GM12878 (cell line): Measurements from ENCODE around the gene BAG5. TPM values are rescaled to one million over a fixed set of nuclear protein-coding genes. Genes with fewer than 3 reads are reported as not detected.
"Not testable (repeated sequence)": the region's sequence is repeated elsewhere in the genome, so short reads cannot be mapped to it uniquely, and the experiment has no call there.

Experiments
- ATAC-seq: fragments of 200-7000 bp; cut with Tn5 transposase; 3 replicates; pipeline ENCODE4 v1.9.1; 2020; ENCODE audit warnings: mild to moderate bottlenecking, moderate library complexity
- BruUV-seq: library from RNA; stranded (reverse); fragments of 400-500 nt; replicated peaks from 2 replicates; lab custom pipeline; 2021; lab: Mats Ljungman, UMichigan
- CTCF ChIA-PET: fragments of 300-600 bp; sonication (Branson Sonifier 250); formaldehyde crosslinking; extraction: SDS; loops from one replicate; lab custom pipeline; 2021; ENCODE audit warnings: inconsistent platforms; lab: Yijun Ruan, JAX
- POLR2A ChIA-PET: fragments of 350-600 bp; formaldehyde crosslinking; extraction: SDS; loops from one replicate; lab custom pipeline; 2021; ENCODE audit warnings: inconsistent platforms; lab: Charles Lee
- RAD21 ChIA-PET: fragments of 300-600 bp; sonication (Branson Sonifier 250); formaldehyde crosslinking; loops from one replicate; lab custom pipeline; 2023; ENCODE audit warnings: antibody characterized with exemption; ENCODE audit not compliant: unreplicated experiment; lab: Charles Lee
- SMC1A ChIA-PET: fragments of 300-600 bp; sonication (Branson Sonifier 250); formaldehyde crosslinking; loops from one replicate; lab custom pipeline; 2023; ENCODE audit not compliant: unreplicated experiment, uncharacterized antibody; lab: Charles Lee
- DNase-seq: peaks from one replicate; pipeline ENCODE4 v3.0.0-alpha.2; 2011; ENCODE audit warnings: low read depth, low spot score
- FAIRE-seq: peaks from 3 replicates; lab custom pipeline; 2011; peaks lifted over from hg19 to GRCh38; lab: Jason Lieb, UNC
- H2AFZ ChIP-seq: 2 replicates; pipeline ENCODE4 v1.6.0; 2011; ENCODE audit warnings: low read depth, low read length, control low read depth; ENCODE audit not compliant: control insufficient read depth
- H3K27ac ChIP-seq: 2 replicates; pipeline ENCODE4 v1.5.1; 2011; ENCODE audit warnings: control low read depth; ENCODE audit not compliant: control insufficient read depth, insufficient read depth
- H3K27me3 ChIP-seq, 2 experiments: replicated peaks in 1 of 2; 2 replicates each; pipeline versions ENCODE4 v1.6.0 to v1.6.1; 2011; ENCODE audit warnings: low read length in 1 of 2; ENCODE audit not compliant: control insufficient read depth in 2 of 2, insufficient read depth in 2 of 2
- H3K36me3 ChIP-seq, 2 experiments: 2 replicates each; pipeline ENCODE4 v1.5.1; 2011; ENCODE audit warnings: low read length in 1 of 2; ENCODE audit not compliant: control insufficient read depth in 2 of 2, insufficient read depth in 2 of 2
- H3K4me1 ChIP-seq: 2 replicates; pipeline ENCODE4 v1.6.1; 2011; ENCODE audit warnings: mild to moderate bottlenecking, low read length, moderate library complexity, mixed read lengths; ENCODE audit not compliant: control insufficient read depth, insufficient read depth
- H3K4me2 ChIP-seq: 2 replicates; pipeline ENCODE4 v1.6.0; 2011; ENCODE audit warnings: control low read depth; ENCODE audit not compliant: control insufficient read depth, insufficient read depth
- H3K4me3 ChIP-seq: fragments of 200-600 bp; sonication (generic); 2 replicates; pipeline ENCODE4 v1.5.1; 2016
- H3K79me2 ChIP-seq: 2 replicates; pipeline ENCODE4 v1.6.0; 2011; ENCODE audit warnings: low read length; ENCODE audit not compliant: control insufficient read depth, insufficient read depth
- H3K9ac ChIP-seq: 2 replicates; pipeline ENCODE4 v1.8.0; 2011; ENCODE audit warnings: low read length, control low read depth, mixed read lengths; ENCODE audit not compliant: control insufficient read depth, insufficient read depth
- H3K9me3 ChIP-seq: replicated peaks from 3 replicates; pipeline ENCODE4 v1.5.1; 2011; ENCODE audit warnings: mild to moderate bottlenecking, low read length; ENCODE audit not compliant: control insufficient read depth, insufficient read depth
- H4K20me1 ChIP-seq: 2 replicates; pipeline ENCODE4 v1.6.0; 2011; ENCODE audit not compliant: control insufficient read depth, insufficient read depth
- BMI1 ChIP-seq: fragments of 450-650 bp; IDR thresholded peaks from 2 replicates; pipeline ENCODE4 v1.6.1; 2016; ENCODE audit warnings: mild to moderate bottlenecking, moderate library complexity, borderline replicate concordance
- EGR1 ChIP-seq, 2 experiments: IDR thresholded peaks; 1 replicate in 1 of 2; 2 replicates in 1 of 2; pipeline ENCODE4 v1.6.1; 2011 to 2012; ENCODE audit warnings: low read depth in 2 of 2, low read length in 2 of 2, borderline replicate concordance in 1 of 2, mild to moderate bottlenecking in 1 of 2, moderate library complexity in 1 of 2
- JUND ChIP-seq: IDR thresholded peaks from 2 replicates; pipeline ENCODE4 v1.6.1; 2012; ENCODE audit warnings: low read depth, mild to moderate bottlenecking, low read length, improper control_type of control experiment, moderate library complexity
- POLR2AphosphoS2 ChIP-seq: IDR thresholded peaks from 2 replicates; pipeline ENCODE4 v1.6.1; 2011; ENCODE audit warnings: low read depth, mild to moderate bottlenecking, low read length, improper control_type of control experiment, moderate library complexity
- RAD21 ChIP-seq: IDR thresholded peaks from 2 replicates; pipeline ENCODE4 v1.6.1; 2011; ENCODE audit warnings: mild to moderate bottlenecking, low read depth, low read length, moderate library complexity; ENCODE audit not compliant: insufficient read depth
- SPI1 ChIP-seq: IDR thresholded peaks from 2 replicates; pipeline ENCODE4 v1.6.1; 2011; ENCODE audit warnings: low read depth, mild to moderate bottlenecking, low read length, moderate library complexity, borderline replicate concordance; ENCODE audit not compliant: insufficient read depth
- TCF3 ChIP-seq: IDR thresholded peaks from 2 replicates; pipeline ENCODE4 v1.6.1; 2012; ENCODE audit warnings: low read depth, mild to moderate bottlenecking, low read length, borderline replicate concordance; ENCODE audit not compliant: insufficient read depth
- WGBS: methylation state at CpG from one replicate; pipeline ENCODE4 v1.1.6; 2016; ENCODE audit warnings: low lambda C conversion rate; ENCODE audit not compliant: insufficient replicate concordance, insufficient coverage; ENCODE audit errors: missing lambda C conversion rate; 5-methylcytosine and 5-hydroxymethylcytosine counted together
- in situ Hi-C: fragments of 300-500 bp; cut with MboI; formaldehyde crosslinking; loops from 9 replicates; pipeline ENCODE4 v1.14.3; 2018; ENCODE audit warnings: mixed read lengths
- intact Hi-C: fragments of 100-400 bp; cut with micrococcal nuclease; formaldehyde crosslinking; loops from one replicate; pipeline ENCODE4 v1.14.2; 2022; ENCODE audit not compliant: unreplicated experiment
- polyA plus RNA-seq, 11 experiments: library from polyadenylated mRNA; depleted of rRNA in 4 of 11; unstranded in 6 of 11; stranded (reverse) in 5 of 11; fragments of >200 nt; fragmentation: Nextera tagmentation in 4 of 11; fragmentation: Illumina TruSeq in 1 of 11; extraction: Ambion mirVana in 4 of 11; extraction: Trizol in 1 of 11; gene quantifications; 1 replicate in 1 of 11; 2 replicates in 10 of 11; pipeline versions ENCODE4 v1.2.1 to v1.2.3, GENCODE V29; 2011 to 2016; ENCODE audit warnings: inconsistent platforms in 2 of 11, missing spikeins in 2 of 11, low read depth in 1 of 11
- total RNA-seq, 4 experiments: library from RNA; depleted of rRNA in 3 of 4; stranded (reverse); fragments of >200 nt in 3 of 4; fragmentation: Illumina TruSeq in 1 of 4; extraction: Trizol in 1 of 4; gene quantifications; 2 replicates each; pipeline versions ENCODE4 v1.2.1 to v1.2.3, GENCODE V29; 2013 to 2021
- TF ChIP-seq, protein P1 (sequence below): IDR thresholded peaks from 2 replicates; pipeline ENCODE4 v1.6.1; 2011; ENCODE audit warnings: low read depth, low read length, improper control_type of control experiment, borderline replicate concordance

The BAG5 gene
- total and polyA plus RNA-seq, 10 of the 15 experiments (the other 5 are each of a cell fraction or from before 2014, with no cell fraction given) = 9.9 to 30.5 (median 20.1) TPM

- H3K4me2 ChIP-seq, H3K27me3 ChIP-seq, SMC1A ChIA-PET, ATAC-seq, H3K36me3 ChIP-seq, CTCF ChIA-PET, FAIRE-seq, DNase-seq, in situ Hi-C loops, H3K27ac ChIP-seq, H2AFZ ChIP-seq, H3K9ac ChIP-seq, intact Hi-C loops, POLR2A ChIA-PET, H3K9me3 ChIP-seq, RAD21 ChIA-PET, H4K20me1 ChIP-seq, BruUV-seq, H3K4me3 ChIP-seq: not testable (repeated sequence)
- H3K4me1 ChIP-seq = peaks cover 32% of the 10 kb centered on the region
- 75% methylated on average over 17 of the region's 17 CpGs for WGBS
- H3K79me2 ChIP-seq = peaks cover 21% of the 10 kb centered on the region
These were observed 36.8 kb downstream of the BAG5 start for GRCh38 chr14:103525430-103526246.

DNA sequence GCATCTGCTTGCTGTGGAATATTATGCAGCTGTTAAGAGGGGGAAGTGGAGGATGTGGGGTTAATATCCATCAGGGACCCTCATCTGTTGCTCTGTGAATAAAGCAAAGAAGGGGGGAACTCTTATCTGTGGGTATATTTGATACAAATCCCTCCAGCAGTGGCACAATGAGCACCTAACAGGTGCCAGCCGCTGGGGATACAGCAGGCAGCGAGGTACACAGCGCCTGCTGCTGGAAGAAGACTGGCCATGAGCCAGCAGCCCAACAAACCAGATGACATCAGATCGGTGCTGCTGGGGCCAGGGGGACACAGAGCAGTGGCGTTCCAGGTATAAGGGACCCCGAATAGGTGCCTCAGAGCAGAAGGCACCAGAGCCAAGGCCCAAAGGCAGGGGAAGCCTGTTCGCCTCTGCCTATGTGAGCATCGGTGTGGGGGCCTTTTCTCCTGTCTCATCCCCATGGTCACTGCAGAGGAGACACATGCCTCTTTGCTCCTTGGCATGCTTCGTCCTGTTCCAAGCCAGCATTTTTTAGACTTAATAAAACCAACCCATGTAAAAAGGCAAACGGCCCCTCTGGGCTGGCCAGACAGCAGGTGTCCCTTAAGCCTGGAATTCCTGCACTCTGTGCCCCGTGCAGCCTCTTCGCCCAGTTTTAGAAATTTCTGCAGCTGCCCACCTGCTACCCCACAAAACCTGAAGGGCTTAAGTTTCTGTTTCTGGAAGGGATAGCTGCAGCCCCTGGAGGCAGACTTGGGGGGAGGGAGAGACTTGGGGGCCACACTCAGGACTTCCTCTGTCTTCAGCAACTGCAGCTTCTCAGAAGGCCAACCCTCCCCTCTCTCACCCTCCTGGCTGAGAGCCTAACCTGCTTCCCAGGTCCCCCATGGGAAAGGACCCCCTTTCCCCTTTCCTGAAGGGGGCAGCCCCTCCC, 38.2 kb downstream of the BAG5 start:
- RAD21 ChIA-PET = no interaction called here
- POLR2A ChIA-PET = no interaction called here
- H3K4me1 ChIP-seq = peaks cover 39% of the 10 kb centered on the region
- no TSS peak for BruUV-seq
- peaks cover 8% of the 10 kb centered on the region for H3K79me2 ChIP-seq
- H3K9me3 ChIP-seq = no peaks in the 10 kb centered on the region; the same call in 2 of the 3 replicates
- in situ Hi-C loops (no loop called here), intact Hi-C loops (no loop called here)
- H3K27ac ChIP-seq = no peak overlapping the region
- no peaks in the 10 kb centered on the region for H4K20me1 ChIP-seq
- ATAC-seq (no peak), DNase-seq (no peak), FAIRE-seq (no peak)
- H3K4me2 ChIP-seq = no peak overlapping the region
- SMC1A ChIA-PET = no interaction called here
- WGBS = 54% methylated on average over 12 of the region's 12 CpGs
- peaks cover 2% of the 10 kb centered on the region in 2 experiments; a peak in 2 of 4 replicates for H3K27me3 ChIP-seq
- H3K9ac ChIP-seq = no peak overlapping the region
- no peaks in the 10 kb centered on the region for H3K36me3 ChIP-seq
- no peak overlapping the region for H2AFZ ChIP-seq
- CTCF ChIA-PET = no interaction called here
- no peak overlapping the region for H3K4me3 ChIP-seq
- no peak for TF ChIP-seq TCF3
- TF ChIP-seq RAD21 = no peak
- TF ChIP-seq EGR1 (IDR thresholded peaks at IDR 0.05; ENCODE audit: borderline replicate concordance in 1 of 2, low read depth in 2 of 2, low read length in 2 of 2) = no peak
- TF ChIP-seq POLR2AphosphoS2 = no peak
- TF ChIP-seq SPI1 = no peak
- no peak for TF ChIP-seq BMI1
- TF ChIP-seq, protein P1, sequence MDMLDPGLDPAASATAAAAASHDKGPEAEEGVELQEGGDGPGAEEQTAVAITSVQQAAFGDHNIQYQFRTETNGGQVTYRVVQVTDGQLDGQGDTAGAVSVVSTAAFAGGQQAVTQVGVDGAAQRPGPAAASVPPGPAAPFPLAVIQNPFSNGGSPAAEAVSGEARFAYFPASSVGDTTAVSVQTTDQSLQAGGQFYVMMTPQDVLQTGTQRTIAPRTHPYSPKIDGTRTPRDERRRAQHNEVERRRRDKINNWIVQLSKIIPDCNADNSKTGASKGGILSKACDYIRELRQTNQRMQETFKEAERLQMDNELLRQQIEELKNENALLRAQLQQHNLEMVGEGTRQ = no peak
- TF ChIP-seq JUND = no peak
